NCI-H526 treated with DMSO at 0.1 percent for 48 hours (cell line): ENCODE data around the gene RIMS1.

Experiments
- DNase-seq: peaks from one replicate; lab custom pipeline; 2025; lab: John Stamatoyannopoulos, UW

The RIMS1 gene

DNA sequence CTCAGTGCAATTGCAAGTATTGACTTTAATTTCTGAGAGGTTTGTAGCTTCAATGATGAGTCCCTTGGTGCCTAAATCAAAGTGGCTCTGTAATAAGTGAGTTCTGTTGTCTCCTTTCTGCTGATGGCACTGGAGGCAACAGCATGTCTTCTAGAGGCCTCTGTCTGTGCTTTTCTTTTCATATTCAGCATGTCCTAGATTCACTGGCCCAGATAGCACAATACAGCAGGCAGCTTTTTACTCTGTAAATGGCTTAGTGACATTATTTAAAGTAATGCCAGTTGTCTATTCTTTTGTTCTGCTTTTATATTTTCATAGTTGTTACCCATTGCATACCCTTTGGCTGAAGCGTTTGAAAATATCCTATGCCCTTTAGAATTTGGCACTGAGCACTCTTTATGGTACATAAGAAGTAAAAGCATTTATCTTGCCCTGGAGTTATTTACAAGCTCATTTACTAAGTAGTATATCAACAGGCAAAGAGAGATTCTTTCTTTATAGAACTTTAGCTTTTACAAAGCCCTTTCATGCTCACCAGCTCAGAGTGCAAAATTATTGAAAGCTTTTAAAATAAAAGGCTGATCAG lies 464.0 kb downstream of the RIMS1 start:
- DNase-seq: no peak

GRCh38 chr6:72363844-72364740 lies 477.7 kb downstream of the RIMS1 start:
- DNase-seq: no peak

DNA sequence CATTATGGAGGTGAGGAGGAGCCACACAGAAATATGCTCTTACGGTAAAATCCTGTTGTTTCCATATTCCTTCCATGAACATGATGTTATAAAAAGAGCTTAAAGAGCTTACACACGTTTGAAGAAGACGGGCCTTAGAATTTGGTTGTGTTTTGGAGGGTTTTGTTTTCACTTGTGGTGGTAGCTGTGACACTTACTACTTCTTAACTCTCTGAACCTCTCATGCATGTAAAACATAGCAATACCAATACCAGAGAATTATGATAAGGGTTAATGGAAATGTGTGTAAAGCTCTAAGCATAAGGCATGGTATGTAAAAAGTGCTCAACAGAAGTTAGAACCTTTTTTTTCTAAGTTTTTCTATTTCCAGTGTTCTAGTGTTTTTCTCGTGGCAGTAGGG lies 479.4 kb downstream of the RIMS1 start:
- DNase-seq: no peak

GRCh38 chr6:72367439-72367838 lies 481.1 kb downstream of the RIMS1 start:
- DNase-seq: no peak

DNA sequence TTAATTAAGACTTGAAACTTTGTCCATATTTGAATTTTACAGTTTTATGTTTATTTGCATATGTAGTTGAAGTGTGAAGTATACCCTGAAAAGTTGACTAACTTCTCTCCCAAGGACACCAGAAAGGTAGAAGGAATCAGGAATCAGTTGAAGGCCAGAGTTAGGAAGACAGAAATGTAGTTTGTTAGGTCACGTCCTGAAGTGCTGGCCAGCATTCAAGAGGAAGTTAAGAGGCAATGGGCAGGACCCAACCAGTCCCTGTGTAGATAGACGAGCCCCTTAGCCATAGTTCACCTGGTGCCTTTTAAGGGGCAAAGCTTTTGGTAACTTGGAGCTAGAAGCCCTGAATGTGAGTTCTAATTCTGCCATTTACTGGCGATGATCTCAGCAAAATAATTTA lies 485.1 kb downstream of the RIMS1 start:
- no peak for DNase-seq

DNA sequence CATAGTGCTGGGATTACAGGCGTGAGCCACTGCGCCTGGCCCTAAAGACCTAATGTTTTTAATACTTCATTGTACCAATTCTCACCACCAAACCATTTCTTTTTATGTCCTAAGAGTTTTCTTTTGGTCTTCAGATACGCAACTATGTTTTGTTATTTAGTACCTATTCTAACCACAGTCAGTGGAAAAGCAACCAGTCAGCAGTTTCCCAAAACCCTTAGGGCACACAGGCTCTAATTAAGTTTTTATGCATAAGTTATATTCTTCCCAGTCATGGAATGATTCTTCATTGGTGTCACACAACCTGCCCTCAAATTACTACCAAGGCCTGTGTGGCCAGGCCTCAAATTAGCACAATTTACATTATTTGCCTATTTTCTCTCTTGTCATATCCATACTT lies 487.8 kb downstream of the RIMS1 start:
- DNase-seq: no peak

- peak; percentile 20 for DNase-seq
These were observed 488.5 kb downstream of the RIMS1 start for GRCh38 chr6:72374857-72375256.

DNA sequence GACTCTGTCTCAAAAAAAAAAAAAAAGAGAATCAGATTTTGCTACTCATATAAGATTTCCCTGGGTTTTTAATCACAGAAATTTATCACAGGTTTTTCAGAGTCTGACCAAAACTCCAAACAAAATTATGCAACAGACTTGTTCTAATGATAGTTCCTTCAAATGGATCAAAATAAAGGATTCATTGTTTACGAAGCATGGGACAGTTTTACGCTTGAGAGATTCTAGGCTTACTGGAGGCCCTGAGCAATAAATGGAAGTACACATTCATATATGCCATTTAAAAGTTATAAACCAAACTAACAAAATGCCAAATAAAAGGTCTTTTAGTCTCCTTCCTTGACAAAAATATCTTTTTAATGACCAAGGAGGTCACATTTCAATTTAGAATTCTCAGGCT lies 490.4 kb downstream of the RIMS1 start:
- peak; percentile 55 for DNase-seq

- no peak for DNase-seq
These were observed 494.7 kb downstream of the RIMS1 start for GRCh38 chr6:72381076-72381475.

GRCh38 chr6:72382602-72383529 lies 496.5 kb downstream of the RIMS1 start:
- no peak for DNase-seq

DNA sequence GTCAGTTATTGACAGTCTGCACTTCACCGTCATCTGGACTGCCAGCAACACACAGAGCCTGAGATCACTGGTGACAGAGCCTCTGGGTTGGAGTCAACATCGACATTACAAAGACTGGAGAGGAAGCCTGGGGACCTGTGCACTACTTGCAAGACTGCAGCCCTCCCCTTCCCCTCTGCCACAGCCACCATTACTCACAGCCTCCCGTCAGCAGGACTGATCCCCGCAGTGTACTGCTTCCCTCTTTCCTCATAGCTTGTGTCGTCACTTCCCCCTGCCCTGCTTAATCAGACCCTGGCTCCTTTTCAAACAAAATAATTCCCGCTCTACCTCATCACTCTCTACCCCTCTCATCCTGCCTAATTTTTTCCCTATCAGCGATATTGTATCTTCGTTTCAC lies 500.0 kb downstream of the RIMS1 start:
- DNase-seq: no peak

DNA sequence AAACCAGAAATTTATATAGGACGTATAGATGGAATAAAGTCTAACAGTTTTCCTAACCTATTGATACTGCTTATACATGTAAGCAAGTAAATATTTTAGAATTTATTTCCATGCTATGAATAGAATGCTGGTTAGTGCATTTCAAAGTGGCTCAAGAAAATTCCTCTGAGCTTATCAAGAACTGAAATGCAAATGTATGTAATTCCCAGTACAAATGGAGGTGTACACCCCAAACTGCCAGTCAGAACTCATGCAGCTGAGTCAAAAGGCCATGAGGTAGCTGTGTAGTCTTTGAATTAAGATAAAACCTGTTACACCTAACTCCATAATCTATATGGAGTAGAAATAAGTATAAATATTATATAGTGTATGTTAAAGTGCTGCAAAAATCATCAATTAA lies 503.3 kb downstream of the RIMS1 start:
- no peak for DNase-seq

DNA sequence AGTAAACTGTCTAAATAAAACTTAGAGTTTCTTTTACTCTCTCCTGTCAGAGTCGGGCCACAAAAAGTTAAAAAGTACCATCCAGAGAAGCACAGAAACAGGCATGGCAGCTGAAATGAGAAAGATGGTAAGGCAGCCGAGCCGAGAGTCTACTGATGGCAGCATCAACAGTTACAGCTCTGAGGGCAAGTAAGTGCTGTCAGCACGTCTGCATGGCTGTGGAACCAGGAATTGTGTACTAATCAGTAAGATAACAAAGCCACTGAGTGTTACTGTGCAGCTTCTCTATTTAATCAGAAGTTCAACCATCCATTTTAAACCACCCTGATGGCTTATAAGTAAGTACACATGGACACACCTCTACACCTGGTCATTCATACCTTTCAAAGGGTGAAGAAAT lies 504.2 kb downstream of the RIMS1 start:
- DNase-seq: no peak

DNA sequence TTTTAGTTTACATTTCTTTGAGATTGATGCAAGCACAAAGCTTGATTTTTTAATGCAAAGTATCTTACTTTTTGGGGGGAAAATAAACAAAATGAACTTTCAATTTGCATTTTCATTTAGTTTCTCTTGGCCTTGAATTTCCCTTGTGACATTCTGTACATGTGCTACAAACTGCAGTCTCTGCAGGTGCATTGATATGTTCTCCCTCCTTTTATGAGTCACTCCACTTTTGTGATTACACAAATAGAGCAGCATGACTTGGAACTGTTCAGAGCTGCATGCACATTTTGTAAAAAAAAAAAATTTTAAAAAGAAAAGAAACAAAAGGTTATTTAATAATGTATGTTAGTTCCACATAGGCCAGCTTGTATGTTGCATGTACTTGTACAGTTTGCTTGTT lies 515.5 kb downstream of the RIMS1 start:
- no peak for DNase-seq

- no peak for DNase-seq
These were observed 517.1 kb downstream of the RIMS1 start for GRCh38 chr6:72403413-72403812.

GRCh38 chr6:72406517-72406916 lies 520.2 kb downstream of the RIMS1 start:
- no peak for DNase-seq

DNA sequence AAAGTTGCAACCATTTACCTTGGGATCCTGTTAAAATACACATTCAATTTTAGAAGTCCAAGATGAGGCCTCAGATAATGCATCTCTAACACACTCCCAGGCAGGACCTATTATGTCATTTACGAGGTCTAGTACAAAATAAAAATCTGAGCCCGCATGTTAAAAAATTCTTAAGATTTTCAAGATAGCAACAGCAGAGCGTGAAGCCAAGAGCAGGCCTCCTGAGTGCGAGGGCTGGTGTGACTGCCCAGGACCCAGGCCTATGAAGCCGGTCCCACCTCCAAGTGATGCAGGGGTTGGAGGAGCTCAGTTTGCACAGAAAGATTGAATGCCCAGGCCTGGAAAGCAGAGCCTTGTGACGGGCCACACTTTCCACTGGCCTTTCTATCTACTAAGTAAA lies 524.4 kb downstream of the RIMS1 start:
- no peak for DNase-seq

- peak; percentile 46 for DNase-seq
These were observed 525.7 kb downstream of the RIMS1 start for GRCh38 chr6:72411872-72412708.

GRCh38 chr6:72412709-72413044 lies 526.3 kb downstream of the RIMS1 start:
- no peak for DNase-seq

- DNase-seq: no peak
These were observed 527.5 kb downstream of the RIMS1 start for GRCh38 chr6:72413884-72414283.

DNA sequence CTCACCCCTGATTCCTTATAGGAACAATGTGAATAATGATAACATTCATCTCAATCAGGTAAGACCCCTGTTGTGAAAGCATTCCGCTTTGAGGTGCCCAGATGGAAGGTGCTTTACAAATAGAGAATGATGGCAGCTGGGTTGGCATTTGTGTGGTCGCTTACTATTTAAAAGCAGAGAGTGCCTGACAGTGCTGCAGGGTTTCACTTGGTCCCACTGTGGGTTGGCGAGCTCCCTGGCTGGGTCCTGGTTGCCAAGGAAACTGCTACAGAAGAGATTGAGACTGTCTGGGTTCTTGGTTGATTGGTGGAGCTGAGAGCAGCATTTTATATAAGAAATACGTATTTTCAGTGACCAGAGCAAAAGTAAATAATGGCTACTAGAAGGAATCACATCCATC lies 528.3 kb downstream of the RIMS1 start:
- DNase-seq: no peak
